GM21360 (cell line): ENCODE results near the gene PBX1.
"Not testable (repeated sequence)": the region's sequence is repeated elsewhere in the genome, so short reads cannot be mapped to it uniquely, and the experiment has no call there.

Experiments used
- ATAC-seq: cut with Tn5 transposase; IDR thresholded peaks from one replicate; pipeline ENCODE4 v1.9.1; 2021; ENCODE audit warnings: mild to moderate bottlenecking, moderate library complexity; ENCODE audit not compliant: unreplicated experiment

PBX1 gene

DNA sequence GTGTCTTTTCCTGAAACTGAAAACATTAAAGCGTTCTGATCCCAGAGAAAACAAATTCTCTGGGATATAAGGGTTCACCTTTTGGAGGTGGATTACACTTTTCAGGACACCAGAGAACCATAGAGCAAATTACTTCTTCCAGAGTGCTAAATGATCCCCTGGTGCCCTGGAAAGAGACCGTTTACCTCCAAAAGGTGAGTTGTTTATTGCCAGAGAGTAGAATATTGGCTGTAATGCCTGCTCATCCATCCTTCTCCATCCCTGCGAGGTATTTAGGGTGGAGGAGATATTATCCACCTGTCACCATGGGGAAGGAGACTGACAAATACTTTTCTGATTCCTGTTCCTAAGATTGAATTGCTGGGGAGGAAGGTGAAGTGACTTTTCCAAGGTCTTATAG, 30.4 kb downstream of the PBX1 start:
- ATAC-seq = no peak

DNA sequence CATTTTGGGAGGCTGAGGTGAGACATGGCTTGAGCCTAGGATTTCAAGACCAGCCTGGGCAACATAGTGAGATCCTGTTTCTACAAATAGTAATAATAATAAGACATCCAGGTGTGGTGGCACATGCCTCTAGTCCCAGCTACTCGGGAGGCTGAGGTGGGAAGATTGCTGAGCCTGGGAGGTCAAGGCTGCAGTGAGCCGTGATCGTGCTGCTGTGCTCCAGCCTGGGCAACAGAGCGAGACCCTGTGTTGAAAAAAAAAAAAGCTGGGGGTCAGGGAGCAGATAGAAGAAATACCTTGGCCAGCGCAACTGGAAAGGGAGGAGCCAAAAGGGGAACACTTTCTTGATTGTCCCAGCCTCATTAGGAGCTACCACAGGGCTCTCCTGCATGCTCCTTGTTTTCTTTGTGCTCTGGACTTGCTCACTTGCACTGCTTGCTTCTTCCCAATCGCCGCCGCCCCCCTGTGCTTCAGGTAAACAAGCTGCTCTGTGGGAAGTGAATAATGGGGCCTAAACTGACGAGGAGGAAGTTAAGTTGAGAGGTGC, 31.1 kb downstream of the PBX1 start:
- no peak for ATAC-seq

DNA sequence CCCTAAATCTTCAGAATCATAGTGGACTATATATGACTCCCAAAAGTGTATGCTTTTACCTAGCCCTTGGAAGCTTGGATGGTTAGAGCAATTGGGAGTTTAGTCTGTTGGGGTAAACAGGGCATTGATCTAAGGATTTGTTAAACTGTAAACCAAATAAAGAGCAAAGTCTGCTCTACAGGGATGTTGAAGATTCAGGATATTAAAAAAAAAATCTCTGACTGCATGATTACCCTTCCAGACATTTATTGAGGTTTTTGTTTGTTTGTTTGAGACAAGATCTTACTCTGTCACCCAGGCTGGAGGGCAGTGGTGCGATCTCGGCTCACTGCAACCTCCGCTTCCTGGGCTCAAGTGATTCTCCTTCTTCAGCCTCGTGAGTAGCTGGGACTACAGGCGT, 31.6 kb downstream of the PBX1 start:
- ATAC-seq = no peak

DNA sequence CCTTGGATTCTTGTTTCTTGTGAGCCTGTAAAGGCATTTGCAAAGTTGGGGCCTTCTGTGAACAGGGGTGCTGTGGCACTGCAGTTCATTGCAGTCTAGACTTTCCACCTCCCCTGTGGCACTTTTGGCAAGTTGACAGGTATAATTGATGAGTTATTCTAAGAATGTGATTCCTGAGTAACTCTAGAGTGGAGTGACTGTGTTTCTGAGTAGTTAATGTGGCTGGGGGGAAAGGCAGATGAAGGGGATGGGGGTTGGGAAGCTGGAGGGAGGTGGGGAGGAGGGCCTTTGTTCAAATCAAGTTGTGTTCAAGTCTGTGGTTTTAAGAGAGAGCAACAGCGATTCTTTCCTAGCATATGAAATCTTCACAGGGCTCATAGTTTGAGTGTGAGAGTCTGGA, 32.9 kb downstream of the PBX1 start:
- no peak for ATAC-seq

DNA sequence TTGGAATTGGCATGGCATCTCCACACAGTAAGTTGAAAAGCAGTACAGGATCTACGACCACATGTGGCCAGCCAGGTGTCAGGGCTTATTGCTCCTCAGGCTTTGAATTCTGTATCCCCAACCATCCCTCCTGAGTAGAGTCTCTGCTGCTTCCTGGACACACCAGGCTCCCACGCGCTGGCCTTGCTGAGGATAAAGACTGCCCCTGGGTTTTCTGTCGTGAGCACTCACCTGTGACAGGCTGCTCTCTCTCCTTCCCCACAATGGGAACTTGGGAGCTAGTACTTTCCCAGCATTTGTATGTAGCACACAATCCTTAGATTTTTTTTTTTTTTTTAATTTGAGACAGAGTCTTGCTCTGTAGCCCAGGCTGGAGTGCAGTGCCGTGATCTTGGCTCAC, 33.6 kb downstream of the PBX1 start:
- ATAC-seq = no peak

DNA sequence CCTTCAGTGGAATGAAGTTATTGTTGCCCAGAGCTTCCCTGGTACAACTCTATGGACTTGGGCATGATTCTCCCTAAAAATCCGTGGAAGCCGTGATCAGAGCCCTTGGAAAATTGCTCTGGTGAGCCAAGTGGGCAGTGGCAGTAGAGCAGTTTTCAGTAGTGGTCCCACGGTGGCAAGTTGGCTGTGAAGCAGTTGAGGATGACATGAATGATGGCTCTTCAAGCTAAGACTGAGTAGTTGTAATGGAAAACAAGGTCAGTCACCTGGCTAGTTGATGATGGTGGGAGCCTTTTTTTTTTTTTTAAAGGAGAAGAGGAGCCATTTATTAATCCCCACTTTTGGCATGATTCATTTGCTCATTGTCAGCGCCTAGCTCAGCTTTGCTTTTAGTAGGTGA, 36.2 kb downstream of the PBX1 start:
- ATAC-seq = no peak

DNA sequence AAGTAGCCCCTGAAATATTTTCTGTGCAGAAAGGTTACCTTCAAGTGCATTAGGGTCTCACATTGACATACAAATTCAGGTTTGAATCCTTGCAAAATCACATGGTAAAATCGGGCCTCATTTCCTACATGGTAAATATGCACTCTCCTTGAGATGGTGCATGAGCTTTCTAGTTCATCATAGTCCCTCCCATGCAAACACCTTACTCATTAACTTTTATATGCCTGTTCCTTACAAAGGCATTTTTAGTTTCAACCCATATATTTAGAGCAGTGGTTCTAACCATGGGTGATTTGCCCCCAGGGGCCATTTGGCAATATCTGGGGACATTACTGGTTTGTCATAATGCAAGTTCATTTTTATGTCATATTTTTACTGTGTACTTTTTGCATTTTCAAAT, 37.2 kb downstream of the PBX1 start:
- ATAC-seq = no peak

DNA sequence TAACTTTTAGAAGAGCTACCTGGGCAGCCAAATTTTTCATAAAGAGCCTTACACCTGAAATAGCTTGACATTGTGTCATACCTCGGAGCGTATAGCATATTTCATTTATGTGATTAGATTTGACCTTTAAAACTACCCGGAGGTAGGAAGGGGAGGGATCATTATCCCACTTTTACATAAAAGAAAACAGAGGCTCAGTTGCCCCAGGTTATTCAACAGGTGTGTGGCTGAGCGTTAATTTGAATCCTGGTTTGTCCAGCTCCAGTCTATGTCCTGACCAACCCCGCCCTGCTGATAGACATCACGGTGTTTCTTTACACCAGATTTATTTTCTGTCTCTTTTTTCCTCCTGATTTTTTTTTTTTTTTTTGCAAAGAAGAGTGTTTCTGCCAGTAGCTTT, 39.7 kb downstream of the PBX1 start:
- ATAC-seq = no peak

DNA sequence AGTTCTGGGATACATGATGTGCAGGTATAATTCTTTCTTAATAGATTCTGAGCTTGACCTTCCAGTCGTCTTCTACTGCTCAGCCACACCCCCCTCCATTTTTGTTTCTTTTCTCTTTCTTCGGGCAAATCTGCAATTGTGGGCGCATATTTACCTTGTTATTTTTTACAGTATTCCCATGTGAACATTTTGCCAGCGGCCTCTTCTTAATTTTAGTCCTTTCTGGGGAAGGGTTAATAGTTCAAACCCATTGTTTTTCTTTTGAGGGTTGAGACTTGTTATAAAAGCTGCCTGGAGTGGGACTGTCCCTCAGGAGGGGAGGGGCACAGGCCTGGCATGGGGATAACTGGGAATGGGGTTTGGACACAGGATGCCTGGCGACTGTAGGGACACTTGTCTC, 40.3 kb downstream of the PBX1 start:
- ATAC-seq = no peak

DNA sequence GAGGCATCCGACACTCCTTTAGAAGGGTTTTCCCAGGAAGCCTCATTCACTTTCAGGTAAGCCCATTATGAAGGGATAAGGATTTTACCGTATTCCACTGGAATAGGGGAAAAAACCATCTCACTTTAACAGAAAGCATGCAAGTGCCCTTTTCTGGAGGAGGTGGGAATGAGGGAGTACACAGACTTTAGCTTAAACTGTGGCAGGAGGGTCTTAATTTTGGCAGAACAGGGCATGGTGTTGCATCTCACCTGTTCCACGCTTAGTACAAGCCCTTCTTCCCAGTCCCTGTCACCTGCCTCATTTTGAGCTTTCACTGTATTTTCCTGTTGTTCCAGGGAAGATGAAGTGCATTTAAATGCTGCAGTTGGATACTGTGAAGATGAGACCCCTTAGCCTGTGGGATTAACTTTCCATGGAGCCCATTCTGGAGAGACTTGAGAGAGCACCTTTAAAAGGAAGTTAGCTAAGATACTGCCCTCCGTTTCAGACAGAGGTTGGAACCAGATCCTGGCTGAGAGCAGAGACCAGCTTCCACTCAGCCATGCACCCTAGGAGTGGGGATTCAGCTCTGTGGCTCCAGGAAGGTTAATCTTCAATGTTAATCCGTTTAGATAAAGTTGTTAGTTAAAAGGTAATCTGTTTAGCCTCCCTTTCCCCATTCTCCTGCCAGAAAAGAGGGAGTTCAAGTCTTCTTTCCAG, 42.6 kb downstream of the PBX1 start:
- no peak for ATAC-seq

DNA sequence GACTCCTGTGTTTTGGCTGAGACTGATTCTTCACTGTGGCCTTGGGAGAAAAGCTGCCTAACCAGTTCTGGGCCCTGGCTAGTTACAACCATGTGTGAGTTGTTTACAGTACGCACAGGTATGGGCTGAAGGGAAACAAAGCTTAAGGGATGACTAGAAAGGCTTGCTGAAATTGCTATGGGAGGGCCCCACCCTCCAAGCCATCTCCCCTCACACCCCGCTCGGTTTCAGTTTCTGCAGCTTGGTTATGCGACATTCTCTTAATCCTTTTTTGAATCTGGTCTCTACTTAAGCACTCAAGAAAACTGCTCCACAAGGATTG, 43.1 kb downstream of the PBX1 start:
- no peak for ATAC-seq

DNA sequence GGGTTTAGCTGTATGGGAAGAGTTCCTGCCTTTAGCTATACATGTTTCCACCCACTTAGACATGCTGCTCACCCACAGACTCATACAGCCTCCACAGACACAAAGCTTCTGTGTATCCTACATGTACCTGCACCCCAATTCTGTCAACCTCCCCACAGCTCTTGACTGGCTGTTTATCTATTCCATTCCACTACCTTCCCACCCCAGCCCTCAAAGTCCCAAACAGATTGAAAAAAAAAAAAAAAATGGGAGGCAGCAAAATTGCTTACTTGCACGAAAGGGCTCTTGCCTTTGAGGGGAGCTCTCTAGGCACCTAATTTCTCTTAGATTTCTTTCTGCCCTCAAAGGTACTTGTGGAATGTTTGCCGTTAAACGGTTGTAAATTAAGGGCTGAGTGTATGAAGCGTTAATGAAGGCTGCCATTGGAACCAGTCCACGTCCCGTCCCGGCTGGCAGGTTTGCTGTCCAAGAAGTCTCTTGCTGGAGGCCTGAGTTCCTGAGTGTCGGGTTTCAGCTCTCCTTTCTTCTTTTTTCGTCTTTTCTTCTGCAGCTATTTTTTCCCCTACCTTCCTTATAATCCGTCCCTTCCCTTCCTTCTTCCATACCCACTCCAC, 43.6 kb downstream of the PBX1 start:
- no peak for ATAC-seq

DNA sequence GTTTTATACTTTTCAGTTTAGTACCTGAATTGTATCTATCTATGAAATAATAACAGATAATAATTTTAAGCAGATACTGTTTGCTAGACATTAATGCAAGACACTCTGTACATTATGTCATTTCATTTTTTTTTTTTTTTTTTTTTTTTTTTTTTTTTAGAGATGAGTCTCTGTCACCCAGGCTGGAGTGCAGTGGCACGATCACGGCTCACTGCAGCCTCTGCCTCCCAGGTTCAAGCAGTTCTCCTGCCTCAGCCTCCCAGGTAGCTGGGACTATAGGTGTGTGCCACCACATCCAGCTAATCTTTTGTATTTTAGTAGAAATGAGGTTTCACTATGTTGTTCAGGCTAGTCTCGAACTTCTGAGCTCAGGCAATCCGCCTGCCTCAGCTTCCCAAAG, 44.8 kb downstream of the PBX1 start:
- ATAC-seq = not testable (repeated sequence)

DNA sequence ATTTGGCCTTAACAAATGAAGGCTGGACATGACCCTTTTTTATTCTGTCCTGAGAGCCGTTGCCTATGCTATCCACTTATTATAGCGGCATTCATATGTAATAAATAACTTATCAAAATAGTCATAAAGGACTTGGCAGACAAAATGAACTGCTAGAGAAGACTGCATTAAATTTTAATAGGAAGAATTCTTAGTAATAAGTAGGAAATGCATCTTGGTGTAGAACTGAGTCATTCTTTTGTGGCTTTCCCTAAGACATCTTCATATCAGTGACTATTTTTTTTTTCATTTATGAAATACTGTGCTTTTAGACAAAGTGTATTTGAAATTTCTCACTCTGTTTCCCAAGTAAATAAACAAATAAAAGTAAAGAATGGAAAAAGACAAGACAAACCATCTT, 45.6 kb downstream of the PBX1 start:
- ATAC-seq = no peak

DNA sequence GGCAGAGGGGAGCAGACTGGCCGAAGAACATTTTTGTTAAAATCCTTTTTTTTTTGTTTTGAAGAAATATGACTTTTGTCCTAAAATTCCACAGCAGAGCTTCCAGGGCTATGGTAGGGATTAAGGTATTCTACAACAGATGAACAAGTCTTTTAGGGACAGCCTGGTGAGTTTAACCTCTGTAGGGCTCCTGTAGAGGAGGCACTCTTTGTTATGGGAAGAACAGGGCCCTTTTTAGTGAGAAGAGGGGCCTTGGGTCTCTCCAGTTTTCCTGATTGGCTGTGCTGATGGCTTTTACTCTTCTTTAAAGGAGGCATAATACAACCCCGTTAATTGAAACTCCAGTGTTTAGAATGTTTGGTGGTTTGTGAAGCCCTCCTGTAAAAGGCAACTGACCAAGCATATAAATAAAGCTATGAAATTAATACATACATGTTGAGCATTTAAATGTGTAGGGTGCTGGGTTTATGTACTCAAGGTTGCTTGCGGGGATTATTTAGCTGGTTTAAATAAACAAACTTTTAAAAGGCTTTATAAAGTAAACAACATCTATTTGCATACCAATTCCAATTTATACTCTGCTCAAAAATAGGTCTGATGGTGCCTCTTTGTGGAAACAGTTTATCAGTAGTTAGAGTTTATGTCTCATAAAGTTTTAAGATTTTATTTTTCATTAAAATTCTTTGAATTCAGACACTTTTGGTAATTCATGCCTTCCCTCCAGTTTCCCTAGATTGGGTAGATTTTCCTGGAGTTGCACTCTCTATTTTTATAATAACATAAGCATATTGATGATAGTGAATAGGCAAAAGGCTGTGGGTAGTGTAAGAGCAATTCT, 46.5 kb downstream of the PBX1 start:
- no peak for ATAC-seq

DNA sequence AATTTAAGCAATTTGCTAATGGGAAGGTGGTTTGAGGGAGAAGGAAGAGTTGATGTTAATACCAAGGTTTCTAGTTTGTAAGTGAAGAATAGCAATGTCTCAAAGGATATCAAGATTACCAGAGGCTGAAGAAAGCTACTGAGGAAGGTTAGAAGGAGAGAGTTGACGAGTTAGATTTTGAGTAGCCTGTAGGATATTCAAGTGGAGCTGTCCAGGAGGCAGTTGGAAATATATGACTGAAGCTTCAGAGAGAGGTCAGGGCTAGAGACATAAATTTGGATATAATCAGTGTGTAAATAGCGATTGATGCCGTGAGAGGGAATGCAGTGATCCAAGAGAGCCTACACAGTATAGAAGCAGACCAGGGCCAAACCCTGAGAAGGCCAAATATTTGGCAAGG, 48.4 kb downstream of the PBX1 start:
- ATAC-seq = no peak

DNA sequence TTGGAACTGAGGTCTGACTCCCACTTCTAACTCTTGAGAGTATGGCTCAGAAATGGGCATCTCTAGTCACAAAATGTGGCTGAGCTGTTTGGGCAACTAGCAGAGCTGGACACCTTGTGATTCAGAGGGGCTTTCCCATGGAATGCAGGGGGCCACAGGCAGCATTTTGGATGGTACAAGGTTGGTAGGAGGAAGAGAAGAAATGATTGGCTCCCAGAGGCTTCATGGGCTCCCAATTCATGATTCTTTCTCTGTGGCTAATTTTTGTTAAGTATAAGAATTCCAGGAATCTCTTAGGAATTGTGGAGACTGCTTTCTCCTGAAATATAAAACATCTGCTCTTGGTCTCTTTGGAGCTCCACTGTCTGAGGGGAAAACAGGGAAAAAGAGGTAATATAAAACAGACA, 49.7 kb downstream of the PBX1 start:
- ATAC-seq = no peak

DNA sequence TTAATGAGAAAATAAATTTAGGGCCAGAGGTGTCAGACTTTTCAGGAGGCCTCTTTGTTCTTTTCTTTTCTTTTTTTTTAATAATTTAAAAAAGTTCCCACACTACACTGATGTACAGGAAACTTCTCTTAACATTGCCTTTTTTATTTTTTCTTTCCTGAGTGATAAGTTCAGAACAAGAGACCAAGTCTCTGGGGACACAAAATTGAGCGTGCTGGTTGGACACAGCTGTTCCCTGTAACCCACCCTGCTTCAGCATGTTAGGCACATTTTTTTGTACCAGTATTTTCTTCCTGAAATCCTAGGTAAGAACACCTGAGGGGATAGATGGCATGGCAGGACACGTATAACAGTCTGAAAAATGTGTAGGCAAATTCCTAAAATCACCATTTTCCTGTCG, 50.1 kb downstream of the PBX1 start:
- no peak for ATAC-seq

DNA sequence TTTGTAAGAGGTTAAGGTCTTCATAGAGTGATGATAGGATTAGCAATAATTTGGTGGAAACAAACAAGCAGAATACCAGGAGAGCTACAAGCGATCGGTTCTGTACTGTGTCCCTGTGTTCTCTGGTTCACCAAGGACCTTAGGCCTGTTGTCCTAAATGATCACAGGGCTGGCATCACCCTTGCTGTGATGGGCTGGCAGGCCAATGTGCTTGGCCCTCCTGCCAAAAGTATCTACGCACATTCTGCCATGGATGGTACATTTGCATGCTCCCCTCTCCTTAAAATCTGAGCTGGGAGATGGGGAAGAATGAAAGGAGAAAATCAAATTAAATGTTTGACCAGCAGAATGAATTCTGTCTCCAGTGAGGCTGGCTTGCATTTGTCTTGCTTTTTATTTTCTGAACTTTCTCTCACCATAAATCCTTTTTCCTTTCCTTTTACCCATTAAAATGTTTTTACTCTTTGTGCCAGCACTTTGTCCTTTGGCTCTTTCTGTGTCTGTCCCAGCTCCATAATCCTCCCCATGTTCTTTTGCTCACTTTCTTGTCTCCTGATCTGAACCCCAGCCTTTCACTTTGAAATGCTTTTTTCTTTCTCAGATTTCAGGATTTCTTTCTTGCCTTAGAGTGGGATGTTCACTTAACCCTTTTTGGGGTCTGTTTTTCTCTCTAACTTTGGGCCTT, 51.7 kb downstream of the PBX1 start:
- no peak for ATAC-seq

DNA sequence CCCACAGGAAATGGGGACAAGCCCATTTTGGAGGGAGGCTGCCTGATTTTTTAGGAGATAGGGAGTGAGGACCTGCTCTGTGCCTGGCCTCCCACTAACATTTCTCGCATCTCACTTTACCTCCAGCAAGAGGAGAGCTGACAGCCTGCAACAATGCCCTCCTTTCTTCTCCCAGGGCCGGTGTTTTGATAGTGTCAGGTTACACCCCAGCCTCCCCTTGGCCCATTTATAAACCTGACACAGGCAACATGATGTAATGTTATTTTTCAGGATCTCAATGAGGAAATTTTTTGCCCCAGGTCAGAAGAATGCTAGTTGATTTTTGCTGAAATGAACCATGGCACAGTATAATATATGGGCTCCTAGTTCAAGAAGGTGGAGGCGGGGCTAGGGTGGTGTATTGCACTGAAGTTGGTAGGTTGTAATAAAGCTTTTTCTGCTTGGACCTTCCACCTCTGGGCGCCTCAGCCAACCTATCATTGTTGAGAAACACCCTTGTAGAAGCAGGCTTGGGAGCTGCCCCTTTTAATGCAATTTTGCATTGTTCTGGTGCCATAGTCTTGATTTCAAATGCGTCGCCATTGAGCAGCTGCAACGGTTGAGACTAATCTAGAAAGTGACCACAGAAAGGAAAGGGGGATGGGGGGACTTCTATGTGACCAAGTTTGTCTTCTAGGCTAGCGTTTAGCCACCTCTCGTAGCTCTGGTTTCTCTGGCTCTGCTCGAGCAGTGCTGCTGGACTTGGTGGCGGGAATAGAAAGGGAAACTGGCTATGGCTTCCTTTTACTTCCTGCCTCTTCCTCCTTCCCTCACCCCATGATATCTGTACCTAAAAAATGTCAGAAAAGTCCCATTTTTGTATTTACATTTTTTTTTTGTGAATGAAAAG, 53.0 kb downstream of the PBX1 start:
- ATAC-seq = no peak
